Panc1 (cell line): Measurements from ENCODE around the gene ENDOV. TPM values are rescaled to one million over a fixed set of nuclear protein-coding genes. Genes with fewer than 3 reads are reported as not detected.
"Not testable (repeated sequence)": the region's sequence is repeated elsewhere in the genome, so short reads cannot be mapped to it uniquely, and the experiment has no call there.

Experiments used
- ATAC-seq: fragments of 200-7000 bp; cut with Tn5 transposase; 2 replicates; pipeline ENCODE4 v1.9.1; 2020; ENCODE audit warnings: mild to moderate bottlenecking, moderate library complexity
- BruUV-seq: library from RNA; stranded (reverse); fragments of 400-500 nt; replicated peaks from 2 replicates; lab custom pipeline; 2021; lab: Mats Ljungman, UMichigan
- CTCF ChIA-PET: fragments of 300-600 bp; sonication (Branson Sonifier 250); formaldehyde crosslinking; loops from one replicate; lab custom pipeline; 2022; ENCODE audit warnings: antibody characterized with exemption; lab: Charles Lee
- POLR2A ChIA-PET: fragments of 300-600 bp; sonication (Branson Sonifier 250); formaldehyde crosslinking; loops from one replicate; lab custom pipeline; 2022; ENCODE audit warnings: antibody characterized with exemption; lab: Charles Lee
- DNase-seq: peaks from one replicate; pipeline ENCODE4 v3.0.0-alpha.2; 2010; ENCODE audit warnings: low read depth, low spot score
- H3K27ac ChIP-seq: 2 replicates; pipeline ENCODE4 v1.5.1; 2011; ENCODE audit warnings: mild to moderate bottlenecking, low read length, inconsistent platforms
- H3K27me3 ChIP-seq: fragments of 200-500 bp; sonication (Bioruptor generic); 2 replicates; pipeline ENCODE4 v1.6.0; 2014; ENCODE audit warnings: low read length, inconsistent platforms; ENCODE audit not compliant: control insufficient read depth, insufficient read depth
- H3K36me3 ChIP-seq: fragments of 200-500 bp; sonication (Bioruptor generic); 2 replicates; pipeline ENCODE4 v1.5.1; 2014; ENCODE audit warnings: inconsistent platforms, mild to moderate bottlenecking, low read length, moderate library complexity; ENCODE audit not compliant: control insufficient read depth, insufficient read depth
- H3K4me1 ChIP-seq: 2 replicates; pipeline ENCODE4 v1.5.1; 2011; ENCODE audit warnings: inconsistent platforms, mild to moderate bottlenecking, low read length, moderate library complexity; ENCODE audit not compliant: control insufficient read depth, insufficient read depth
- H3K4me3 ChIP-seq, 2 experiments: 2 replicates each; pipeline ENCODE4 v1.5.1; 2011 to 2012; ENCODE audit warnings: low read depth in 2 of 2, low read length in 2 of 2, mild to moderate bottlenecking in 2 of 2, inconsistent platforms in 1 of 2, moderate library complexity in 1 of 2
- H3K9me3 ChIP-seq: fragments of 200-500 bp; sonication (Bioruptor generic); 2 replicates; pipeline ENCODE4 v1.5.1; 2014; ENCODE audit warnings: low read depth, mild to moderate bottlenecking, inconsistent platforms, low read length, moderate library complexity; ENCODE audit not compliant: control insufficient read depth, insufficient read depth
- CTCF ChIP-seq: fragments of 450-650 bp; IDR thresholded peaks from 2 replicates; pipeline ENCODE4 v1.5.1; 2017; ENCODE audit warnings: mild to moderate bottlenecking
- POLR2AphosphoS5 ChIP-seq: IDR thresholded peaks from 2 replicates; pipeline ENCODE4 v1.6.1; 2012; ENCODE audit warnings: mild to moderate bottlenecking, low read depth, low read length, moderate library complexity
- REST ChIP-seq, 2 experiments: IDR thresholded peaks; 2 replicates each; pipeline ENCODE4 v1.6.1; 2011 to 2012; ENCODE audit warnings: low read depth in 2 of 2, control low read depth in 1 of 2, low read length in 1 of 2, mild to moderate bottlenecking in 1 of 2, moderate library complexity in 1 of 2; ENCODE audit not compliant: insufficient read depth in 1 of 2
- SIN3A ChIP-seq: IDR thresholded peaks from 2 replicates; pipeline ENCODE4 v1.6.1; 2012; ENCODE audit warnings: low read depth, mild to moderate bottlenecking, low read length, moderate library complexity, borderline replicate concordance; ENCODE audit not compliant: insufficient read depth
- TCF7L2 ChIP-seq: IDR thresholded peaks from 2 replicates; pipeline ENCODE4 v1.6.1; 2011; ENCODE audit warnings: mild to moderate bottlenecking, low read depth, low read length, inconsistent platforms
- in situ Hi-C: cut with HindIII; loops from 2 replicates; pipeline ENCODE4 v1.10.0; 2016; ENCODE audit warnings: low sequenced_read_pairs, low pct_unique_long_range_greater_than_20kb
- intact Hi-C: fragments of 100-400 bp; cut with micrococcal nuclease; formaldehyde crosslinking; loops from one replicate; pipeline ENCODE4 v1.10.0; 2022; ENCODE audit not compliant: unreplicated experiment
- total RNA-seq: library from RNA; stranded (reverse); gene quantifications from one replicate; pipeline ENCODE4 v1.2.1, GENCODE V29; 2021; ENCODE audit not compliant: unreplicated experiment

ENDOV gene
- total RNA-seq, 1 experiment from 2014 or later, result 37.1 TPM

- intact Hi-C loops, result no loop called here
Observed at GRCh38 chr17:80408872-80409271, 6.1 kb upstream of the ENDOV start.

GRCh38 chr17:80409626-80410025 lies 5.3 kb upstream of the ENDOV start:
- ChIA-PET CTCF (no interaction called here), POLR2A (no interaction called here)
- H3K27ac ChIP-seq, result no peak overlapping the region
- ATAC-seq (no peak), DNase-seq (no peak)
- BruUV-seq, result no TSS peak
- no peaks in the 10 kb centered on the region for H3K27me3 ChIP-seq
- intact Hi-C loops (no loop called here), in situ Hi-C loops (no loop called here)
- TF ChIP-seq REST (IDR thresholded peaks at IDR 0.05; ENCODE audit: insufficient read depth in 1 of 2, low read depth in 2 of 2, low read length in 1 of 2) (no peak), POLR2AphosphoS5 (no peak), CTCF (no peak), SIN3A (no peak), TCF7L2 (no peak)
- peaks cover 5% of the 10 kb centered on the region for H3K4me1 ChIP-seq
- H3K36me3 ChIP-seq, result no peaks in the 10 kb centered on the region; the same call in 1 of the 2 replicates
- no peaks in the 10 kb centered on the region for H3K9me3 ChIP-seq
- no peak overlapping the region for H3K4me3 ChIP-seq

More at GRCh38 chr17:80408872-80409271, 6.1 kb upstream of the ENDOV start:
- no peak overlapping the region for H3K27ac ChIP-seq
- no peaks in the 10 kb centered on the region for H3K27me3 ChIP-seq
- no peak for ATAC-seq
- in situ Hi-C loops, result no loop called here
- no peak for DNase-seq
- no peak overlapping the region for H3K4me3 ChIP-seq
- no peaks in the 10 kb centered on the region for H3K9me3 ChIP-seq
- no peaks in the 10 kb centered on the region for H3K36me3 ChIP-seq
- no TSS peak for BruUV-seq
- no peak for TF ChIP-seq POLR2AphosphoS5
- TF ChIP-seq CTCF, result no peak
- TF ChIP-seq TCF7L2, result no peak
- no peak for TF ChIP-seq SIN3A
- TF ChIP-seq REST (IDR thresholded peaks at IDR 0.05; ENCODE audit: insufficient read depth in 1 of 2, low read depth in 2 of 2, low read length in 1 of 2), result no peak
- H3K4me1 ChIP-seq, result peaks cover 3% of the 10 kb centered on the region
- ChIA-PET CTCF (no interaction called here), POLR2A (no interaction called here)

GRCh38 chr17:80410441-80411087 lies 4.4 kb upstream of the ENDOV start:
- H3K36me3 ChIP-seq, POLR2A ChIA-PET, BruUV-seq, intact Hi-C loops, DNase-seq, H3K4me3 ChIP-seq, H3K27me3 ChIP-seq, H3K27ac ChIP-seq, in situ Hi-C loops, H3K9me3 ChIP-seq, ATAC-seq, CTCF ChIA-PET, H3K4me1 ChIP-seq: not testable (repeated sequence)
